ENCODE results near the gene APH1B.
"Not testable (repeated sequence)": the region's sequence is repeated elsewhere in the genome, so short reads cannot be mapped to it uniquely, and the experiment has no call there.

The APH1B gene

DNA sequence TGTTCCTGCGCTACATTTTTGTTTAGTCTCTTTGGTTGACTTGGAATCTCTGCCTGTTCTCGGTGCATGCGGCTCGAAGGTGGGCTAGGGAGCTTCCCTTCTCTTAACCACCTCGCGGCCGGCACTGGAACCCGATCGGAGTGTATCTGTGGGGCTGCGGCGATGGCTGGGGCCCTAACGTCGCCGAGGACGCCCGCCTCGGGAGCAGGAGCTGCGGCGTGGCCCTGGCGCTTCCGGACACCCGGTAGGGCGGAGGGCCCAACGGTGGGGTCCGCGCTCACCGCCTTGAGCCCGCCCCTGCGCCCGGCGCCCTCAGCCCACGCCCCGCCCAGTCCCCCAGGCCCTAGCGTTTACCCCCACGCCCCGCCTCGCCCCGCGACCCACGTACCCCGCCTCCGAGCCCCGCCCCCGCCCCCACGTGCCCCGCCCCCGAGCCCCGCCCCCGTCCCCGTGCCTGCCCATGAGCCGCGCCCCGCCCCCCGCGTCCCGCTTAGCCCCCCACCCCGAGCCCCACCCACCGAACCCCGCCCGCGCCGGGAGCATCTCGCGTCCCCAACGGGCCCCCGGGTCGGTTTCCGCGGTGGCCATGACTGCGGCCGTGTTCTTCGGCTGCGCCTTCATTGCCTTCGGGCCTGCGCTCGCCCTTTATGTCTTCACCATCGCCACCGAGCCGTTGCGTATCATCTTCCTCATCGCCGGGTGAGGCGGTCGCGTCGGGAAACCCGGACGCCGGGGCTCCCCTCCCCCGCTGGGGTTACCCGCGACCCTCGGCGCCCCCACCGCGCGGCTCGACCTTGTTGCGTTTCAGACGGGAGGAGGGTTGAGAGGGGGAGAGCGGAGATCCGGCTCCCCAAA is at the start of gene APH1B:
TSS of gene APH1B (plus strand) at position 568 of the 855 bp plus-strand sequence. CDS start at position 587, 19 bp downstream.
- DNase-seq (ENCODE audit: low read depth, low spot score): no peak

DNA sequence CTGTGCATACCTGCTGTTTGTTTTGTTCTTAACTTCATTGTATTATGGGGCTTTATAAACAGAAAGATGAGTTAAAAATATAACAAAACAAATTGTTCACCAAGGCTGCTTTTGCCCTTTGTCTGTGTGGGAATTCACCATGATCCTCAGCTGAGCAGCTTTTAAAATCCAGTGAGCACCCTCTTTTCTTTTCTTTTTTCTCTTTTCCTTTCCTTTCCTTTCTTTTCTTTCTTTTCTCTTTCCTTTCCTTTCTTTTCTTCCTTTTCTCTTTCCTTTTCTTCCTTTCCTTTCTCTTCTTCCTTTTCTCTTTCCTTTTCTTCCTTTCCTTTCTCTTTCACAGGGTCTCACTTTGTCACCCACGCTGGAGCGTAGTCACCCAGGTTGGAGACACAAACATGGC is 49.7 kb upstream of the APH1B start:
- DNase-seq (ENCODE audit: low read depth, low spot score): no peak

- DNase-seq (ENCODE audit: low read depth, low spot score): no peak
Measured at GRCh38 chr15:63231206-63231605, 46.2 kb upstream of the APH1B start.

- DNase-seq (ENCODE audit: low read depth, low spot score): no peak
Measured at GRCh38 chr15:63231706-63232105, 45.7 kb upstream of the APH1B start.

DNA sequence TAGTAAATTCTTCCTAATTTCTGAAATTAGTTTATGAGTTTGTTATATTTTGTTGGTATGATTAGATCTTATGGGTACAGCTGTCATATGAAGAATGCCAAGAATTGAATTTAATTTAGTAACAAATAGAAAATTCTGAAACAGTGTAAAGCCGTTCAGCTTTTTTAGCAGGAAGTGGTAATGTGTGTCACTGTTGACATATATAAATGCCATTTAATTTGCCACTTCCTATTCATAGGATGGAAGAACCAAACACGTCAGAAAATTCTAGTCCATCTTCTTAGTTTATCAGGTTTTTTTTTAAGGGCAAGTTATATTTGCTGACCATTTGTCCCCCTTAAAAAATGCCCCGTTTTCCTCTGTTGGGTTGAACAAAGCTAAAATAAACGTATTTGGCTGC is 45.0 kb upstream of the APH1B start:
- no peak for DNase-seq (ENCODE audit: low read depth, low spot score)

- DNase-seq (ENCODE audit: low read depth, low spot score): no peak
Measured at GRCh38 chr15:63232943-63233342, 44.5 kb upstream of the APH1B start.

DNA sequence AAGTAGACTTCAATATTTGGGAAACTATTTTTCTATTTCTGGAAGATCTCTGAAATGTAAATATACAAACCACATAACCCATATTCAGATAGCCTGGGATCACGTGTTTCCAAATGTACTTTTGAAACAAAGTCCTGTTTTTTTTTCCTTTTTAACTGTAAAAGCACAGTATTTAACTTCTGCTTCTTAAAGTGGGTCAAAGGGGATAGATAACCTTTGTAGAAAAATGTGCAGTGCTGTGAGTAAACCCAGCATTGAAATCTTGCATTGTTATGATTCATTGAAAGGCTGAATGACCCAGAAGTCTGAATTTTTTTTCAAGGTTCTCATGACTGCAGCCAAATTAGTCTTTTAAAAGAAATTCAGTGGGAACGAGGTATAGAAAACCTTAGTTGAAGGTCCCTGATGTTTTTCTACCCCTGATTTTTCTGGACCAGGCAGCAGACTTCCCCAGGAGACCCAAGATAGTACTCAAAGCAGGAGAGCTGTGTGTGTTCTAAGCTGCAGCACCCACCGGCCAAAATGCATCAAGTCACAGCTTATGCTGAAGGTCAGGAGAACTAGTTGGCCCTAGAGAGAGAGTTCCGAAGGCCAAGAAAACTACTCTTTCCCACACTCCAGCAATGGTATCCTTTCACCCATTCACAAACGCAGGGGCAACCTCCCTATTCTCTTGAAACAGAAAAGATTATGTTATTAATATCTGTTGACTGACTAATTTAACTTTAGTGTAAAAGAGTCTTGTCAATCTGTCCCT is 43.6 kb upstream of the APH1B start:
- DNase-seq (ENCODE audit: low read depth, low spot score): no peak

DNA sequence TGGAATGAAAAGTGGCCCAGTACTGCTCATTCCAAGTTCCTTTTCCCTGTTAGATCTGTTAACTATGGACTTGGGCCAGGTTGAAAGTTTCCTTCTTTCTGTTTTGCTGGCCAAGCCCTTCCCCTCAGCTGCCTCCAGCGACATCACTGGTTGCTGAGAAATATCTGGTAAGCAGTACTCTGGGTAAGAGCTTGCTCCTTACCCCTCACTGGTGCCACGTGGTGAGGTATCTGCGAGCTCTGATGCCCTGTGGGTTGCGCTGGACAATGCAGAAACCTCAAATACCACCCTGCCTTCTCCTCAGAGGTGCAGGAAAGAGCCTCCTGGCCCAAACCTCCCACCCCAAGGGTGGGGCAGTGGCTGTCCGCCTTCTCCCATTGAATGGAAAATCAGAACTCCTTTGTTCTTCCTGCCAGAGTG is 42.9 kb upstream of the APH1B start:
- no peak for DNase-seq (ENCODE audit: low read depth, low spot score)

DNA sequence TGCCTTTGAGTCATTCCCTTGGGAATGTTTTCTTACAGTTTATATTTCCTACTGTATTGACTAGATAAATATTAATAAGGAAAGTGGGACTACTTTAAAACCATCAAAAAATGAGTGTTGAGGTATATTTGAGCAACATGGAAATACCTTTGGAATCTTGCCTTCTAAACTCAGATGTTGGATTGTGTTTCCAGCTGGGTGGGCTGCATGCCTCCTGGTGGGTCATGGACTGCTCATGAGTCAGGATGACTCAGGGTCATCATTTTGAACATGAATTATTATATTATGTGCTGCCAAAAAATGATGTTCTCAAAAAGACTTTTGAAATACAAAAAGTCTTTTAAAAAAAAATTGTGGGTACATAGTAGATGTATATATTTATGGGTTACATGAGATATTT is 41.1 kb upstream of the APH1B start:
- DNase-seq (ENCODE audit: low read depth, low spot score): no peak

DNA sequence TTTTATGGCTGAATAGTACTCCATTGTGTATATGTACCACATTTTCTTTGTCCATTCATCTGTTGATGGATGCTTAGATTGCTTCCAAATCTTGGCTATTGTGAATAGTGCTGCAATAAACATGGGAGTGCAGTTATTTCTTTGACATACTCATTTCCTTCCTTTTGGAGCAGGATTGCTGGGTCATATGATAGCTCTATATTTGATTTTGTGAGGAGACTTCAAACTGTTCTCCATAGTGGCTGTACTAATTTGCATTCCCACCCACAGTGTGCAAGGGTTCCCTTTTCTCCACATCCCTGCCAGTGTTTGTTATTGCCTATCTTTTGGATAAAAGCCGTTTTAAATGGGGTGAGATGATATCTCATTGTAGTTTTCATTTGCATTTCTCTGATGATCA is 40.3 kb upstream of the APH1B start:
- not testable (repeated sequence) for DNase-seq (ENCODE audit: low read depth, low spot score)

DNA sequence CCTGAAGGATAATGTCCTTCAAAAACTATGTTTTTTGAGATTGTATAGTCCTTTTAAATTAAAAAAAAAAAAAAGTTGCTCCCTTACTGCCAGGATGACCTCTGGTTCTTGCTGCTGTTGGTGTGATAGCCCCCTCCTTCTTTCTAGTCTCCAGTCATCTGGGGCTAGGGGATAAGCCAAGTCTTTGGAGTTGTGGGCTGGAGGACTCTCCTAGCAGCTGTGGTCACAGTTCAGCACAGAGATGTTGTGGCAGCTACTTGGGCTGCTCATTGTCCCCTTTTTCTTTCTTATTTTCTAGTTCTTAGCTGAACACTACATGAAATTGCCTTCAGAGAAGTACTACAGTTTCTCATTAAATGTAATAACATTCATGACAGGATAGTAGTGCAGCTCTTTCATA is 39.2 kb upstream of the APH1B start:
- DNase-seq (ENCODE audit: low read depth, low spot score): no peak

DNA sequence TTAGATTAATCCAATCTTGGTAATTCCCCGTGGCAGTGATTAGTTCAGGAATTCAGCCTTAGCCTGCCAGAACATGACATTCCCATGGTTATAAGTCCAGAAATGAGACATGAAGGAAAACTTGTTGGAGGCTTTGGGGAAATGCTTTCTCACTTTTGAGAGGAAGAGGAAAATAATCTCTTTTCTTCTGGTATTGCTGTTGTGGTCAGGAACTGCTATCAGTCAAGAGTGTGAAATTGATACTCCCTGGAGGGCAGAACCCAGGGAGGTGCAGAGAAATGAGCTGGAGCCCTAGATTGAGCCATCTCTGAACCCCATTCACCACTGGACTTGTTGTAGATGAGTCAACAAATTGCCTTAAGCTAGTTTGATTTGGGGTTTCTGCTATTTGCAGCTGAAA is 38.6 kb upstream of the APH1B start:
- DNase-seq (ENCODE audit: low read depth, low spot score): no peak

DNA sequence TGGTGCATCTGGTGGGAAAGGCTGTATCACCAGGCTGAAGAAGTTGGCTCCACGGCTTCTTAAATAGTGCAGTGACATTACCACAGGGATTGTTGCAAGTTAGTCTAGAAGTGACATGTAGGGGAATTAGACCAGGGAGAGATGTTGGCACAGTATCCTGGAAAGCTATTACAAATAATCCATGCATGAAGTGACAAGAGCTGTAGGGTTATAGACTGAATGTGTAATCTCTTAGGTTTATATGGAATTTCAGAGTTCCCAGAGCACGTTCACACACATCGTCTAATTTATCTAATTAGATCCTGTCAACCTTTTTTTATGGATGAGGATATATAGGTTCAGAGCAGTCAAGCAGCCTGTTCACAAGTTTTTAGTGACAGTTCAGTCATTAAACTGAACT is 37.3 kb upstream of the APH1B start:
- DNase-seq (ENCODE audit: low read depth, low spot score): no peak

GRCh38 chr15:63241316-63241715 is 36.1 kb upstream of the APH1B start:
- DNase-seq (ENCODE audit: low read depth, low spot score): no peak

DNA sequence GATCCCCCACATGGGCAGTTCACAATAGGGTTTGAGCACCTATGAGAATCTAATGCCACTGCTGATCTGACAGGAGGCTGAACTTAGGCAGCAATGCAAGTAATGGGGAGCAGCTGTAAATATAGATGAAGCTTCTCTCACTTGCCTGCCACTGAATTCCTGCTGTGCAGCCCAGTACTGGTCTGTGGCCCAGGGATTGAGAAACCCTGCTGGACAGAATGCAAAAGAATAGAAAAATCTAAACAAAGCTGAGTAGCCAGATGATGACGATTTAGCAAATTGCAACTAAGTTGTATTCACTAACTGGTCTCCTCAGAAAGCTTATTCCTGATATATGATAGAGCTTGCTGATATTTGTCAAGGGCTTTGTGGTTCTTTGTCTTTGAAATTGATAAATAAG is 34.3 kb upstream of the APH1B start:
- DNase-seq (ENCODE audit: low read depth, low spot score): no peak

GRCh38 chr15:63243776-63244175 is 33.6 kb upstream of the APH1B start:
- no peak for DNase-seq (ENCODE audit: low read depth, low spot score)

- DNase-seq (ENCODE audit: low read depth, low spot score): no peak
Measured at GRCh38 chr15:63244399-63244798, 33.0 kb upstream of the APH1B start.

DNA sequence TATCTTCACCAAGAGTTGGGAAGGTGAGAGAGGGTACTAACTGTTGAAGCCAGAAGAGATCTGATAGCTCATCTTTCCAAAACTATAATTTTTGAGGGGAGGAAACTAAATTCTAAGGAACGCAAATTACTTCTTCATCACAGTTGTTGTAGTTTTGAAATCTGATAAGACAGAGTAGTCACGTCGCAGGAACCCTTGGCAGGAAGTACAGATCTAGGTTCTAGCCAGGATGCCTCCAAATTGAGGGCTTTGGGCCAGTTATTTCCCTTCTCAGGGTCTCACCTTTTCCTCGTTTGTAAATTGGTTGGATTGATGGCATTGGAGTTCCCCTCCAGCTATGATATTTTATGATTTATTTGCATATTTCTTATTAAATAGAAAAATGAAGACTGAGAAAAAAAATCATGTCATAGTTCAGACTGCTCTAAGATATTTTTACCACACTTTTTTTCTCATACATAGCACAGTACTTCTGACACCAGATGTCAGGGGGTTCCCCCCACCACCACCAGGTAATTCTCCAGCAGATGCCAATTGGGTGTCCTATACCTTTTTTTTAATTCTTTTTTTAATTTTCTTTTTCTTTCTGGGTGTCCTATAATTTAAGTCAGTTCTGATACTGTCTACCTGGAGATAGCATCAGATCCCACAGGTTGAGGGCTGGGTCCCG is 32.3 kb upstream of the APH1B start:
- no peak for DNase-seq (ENCODE audit: low read depth, low spot score)

DNA sequence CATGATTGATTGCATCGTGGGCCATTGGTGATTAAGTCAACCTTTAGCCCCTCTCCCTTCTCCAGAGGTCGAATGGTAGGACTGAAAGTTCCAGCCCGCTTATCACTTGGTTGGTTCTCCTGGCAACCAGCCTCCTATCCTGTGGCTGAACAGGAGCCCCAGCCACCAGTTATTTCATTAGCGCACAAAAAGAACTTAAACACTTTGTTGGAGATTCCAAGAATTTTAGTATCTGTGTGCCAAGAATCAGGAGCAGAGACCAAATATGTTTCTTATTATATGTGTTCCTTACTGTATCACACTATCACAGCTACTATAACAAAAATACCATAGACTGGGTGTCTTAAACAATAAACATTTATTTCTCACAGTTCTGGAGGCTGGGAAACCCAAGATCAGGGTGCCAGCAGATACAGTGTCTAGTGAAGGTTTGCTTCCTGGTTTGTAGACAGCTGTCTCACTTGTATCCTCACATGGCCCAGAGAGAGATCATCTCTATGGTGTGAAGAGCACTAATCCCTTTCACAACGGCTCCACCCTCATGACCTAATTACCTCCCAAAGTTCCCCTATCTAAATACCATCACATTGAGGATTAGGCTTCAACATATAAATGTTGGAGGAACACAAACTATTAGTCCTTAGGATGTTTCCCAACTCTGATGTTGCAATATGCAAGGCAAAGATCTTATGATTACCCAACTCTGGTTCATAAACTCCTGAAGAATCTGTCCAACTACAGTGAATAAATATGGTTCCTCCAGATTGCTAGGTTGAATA is 30.5 kb upstream of the APH1B start:
- no peak for DNase-seq (ENCODE audit: low read depth, low spot score)

- DNase-seq (ENCODE audit: low read depth, low spot score): no peak
Measured at GRCh38 chr15:63250312-63250965, 27.0 kb upstream of the APH1B start.

- DNase-seq (ENCODE audit: low read depth, low spot score): no peak
Measured at GRCh38 chr15:63251701-63252100, 25.7 kb upstream of the APH1B start.
